ENCODE measurements around the gene C1orf116. TPM values are rescaled to one million over a fixed set of nuclear protein-coding genes. Genes with fewer than 3 reads are reported as not detected.

Gene C1orf116
- total and polyA plus RNA-seq, 7 experiments from 2014 or later: 0.11 to 0.15 TPM; not detected in 5

GRCh38 chr1:207025146-207025880, 7.2 kb downstream of the C1orf116 start:
- H3K4me3 ChIP-seq (ENCODE audit: low read length): no peak overlapping the region
- CTCF ChIA-PET: interaction anchor here (1.2 kb wide), 1 partner anchor 14 kb away, joined by 3 read pairs; no protein-coding TSS in a partner anchor
- peaks cover 11 to 45% (median 17%) of the 10 kb centered on the region in 5 donors for H3K27me3 Mint-ChIP-seq
- no peak overlapping the region for H3K27ac Mint-ChIP-seq
- no peaks in the 10 kb centered on the region for H3K9me3 ChIP-seq (ENCODE audit: control insufficient read depth in 2 of 3, low read length in 3 of 3)
- intact Hi-C loops (cut with micrococcal nuclease): no loop called here
- H3K36me3 Mint-ChIP-seq: no peaks in the 10 kb centered on the region
- H3K4me1 ChIP-seq (ENCODE audit: control insufficient read depth in 2 of 2, insufficient read depth in 2 of 2, low read length in 2 of 2): no peaks in the 10 kb centered on the region
- peaks cover 0 to 2% (median 0%) of the 10 kb centered on the region in 11 donors for H3K9me3 Mint-ChIP-seq
- no peaks in the 10 kb centered on the region for H3K36me3 ChIP-seq (ENCODE audit: control insufficient read depth in 2 of 3, insufficient read depth in 3 of 3, low read length in 3 of 3)
- no peak overlapping the region for H3K4me3 Mint-ChIP-seq
- no peak for ATAC-seq
- peaks cover 0 to 6% (median 0%) of the 10 kb centered on the region in 7 donors for H3K4me1 Mint-ChIP-seq
- no peak overlapping the region for H3K27ac ChIP-seq (ENCODE audit: low read depth, low read length)
- POLR2A ChIA-PET: no interaction called here
- H3K27me3 ChIP-seq (ENCODE audit: control insufficient read depth in 2 of 2, insufficient read depth in 2 of 2, low read length in 2 of 2): peaks cover 0 to 9% of the 10 kb centered on the region in 2 donors
- DNase-seq: no peak

GRCh38 chr1:207024202-207025145, 8.1 kb downstream of the C1orf116 start:
- H3K36me3 Mint-ChIP-seq: no peaks in the 10 kb centered on the region
- intact Hi-C loops (cut with micrococcal nuclease): no loop called here
- DNase-seq: no peak
- Histone ChIP-seq H3K27me3 (ENCODE audit: control insufficient read depth in 2 of 2, insufficient read depth in 2 of 2, low read length in 2 of 2) (peaks cover 0 to 9% of the 10 kb centered on the region in 2 donors), H3K4me3 (ENCODE audit: low read length) (no peak overlapping the region), H3K4me1 (ENCODE audit: control insufficient read depth in 2 of 2, insufficient read depth in 2 of 2, low read length in 2 of 2) (no peaks in the 10 kb centered on the region), H3K27ac (ENCODE audit: low read depth, low read length) (peak overlapping the region; percentile 28), H3K36me3 (ENCODE audit: control insufficient read depth in 2 of 3, insufficient read depth in 3 of 3, low read length in 3 of 3) (no peaks in the 10 kb centered on the region), H3K9me3 (ENCODE audit: control insufficient read depth in 2 of 3, low read length in 3 of 3) (no peaks in the 10 kb centered on the region)
- no peaks in the 10 kb centered on the region for H3K4me1 Mint-ChIP-seq
- peaks cover 0 to 2% (median 0%) of the 10 kb centered on the region in 11 donors for H3K9me3 Mint-ChIP-seq
- ChIA-PET POLR2A (interaction anchor here (0.6 to 1.2 kb wide), 2 partner anchors 9 to 21 kb away, joined by 3 read pairs; no protein-coding TSS in a partner anchor), CTCF (interaction anchor here (0.5 to 1.2 kb wide), 3 partner anchors 13 to 380 kb away, joined by 3 to 5 read pairs (median 3); no protein-coding TSS in a partner anchor)
- H3K27me3 Mint-ChIP-seq: peaks cover 5 to 39% (median 17%) of the 10 kb centered on the region in 5 donors
- H3K27ac Mint-ChIP-seq: no peak overlapping the region
- no peak for ATAC-seq
- no peak overlapping the region for H3K4me3 Mint-ChIP-seq

GRCh38 chr1:207022996-207023679, 9.4 kb downstream of the C1orf116 start:
- Mint-ChIP-seq H3K36me3 (no peaks in the 10 kb centered on the region), H3K27me3 (peaks cover 5 to 34% (median 17%) of the 10 kb centered on the region in 5 donors), H3K9me3 (peaks cover 0 to 2% (median 0%) of the 10 kb centered on the region in 11 donors), H3K27ac (no peak overlapping the region), H3K4me3 (no peak overlapping the region), H3K4me1 (no peaks in the 10 kb centered on the region)
- Histone ChIP-seq H3K27me3 (ENCODE audit: control insufficient read depth in 2 of 2, insufficient read depth in 2 of 2, low read length in 2 of 2) (peaks cover 0 to 3% of the 10 kb centered on the region in 2 donors), H3K9me3 (ENCODE audit: control insufficient read depth in 2 of 3, low read length in 3 of 3) (no peaks in the 10 kb centered on the region), H3K27ac (ENCODE audit: low read depth, low read length) (no peak overlapping the region), H3K4me3 (ENCODE audit: low read length) (no peak overlapping the region), H3K4me1 (ENCODE audit: control insufficient read depth in 2 of 2, insufficient read depth in 2 of 2, low read length in 2 of 2) (no peaks in the 10 kb centered on the region), H3K36me3 (ENCODE audit: control insufficient read depth in 2 of 3, insufficient read depth in 3 of 3, low read length in 3 of 3) (no peaks in the 10 kb centered on the region)
- no peak for ATAC-seq
- intact Hi-C loops (cut with micrococcal nuclease): no loop called here
- DNase-seq: no peak
- ChIA-PET POLR2A (no interaction called here), CTCF (interaction anchor here (1.1 kb wide), 1 partner anchor 19 kb away, joined by 7 read pairs; no protein-coding TSS in a partner anchor)

- ChIA-PET POLR2A (no interaction called here), CTCF (interaction anchor here (0.7 to 1.3 kb wide), 3 partner anchors 17 to 1363 kb away, joined by 3 to 7 read pairs (median 4); no protein-coding TSS in a partner anchor)
- Mint-ChIP-seq H3K27ac (no peak overlapping the region), H3K4me3 (no peak overlapping the region), H3K27me3 (peaks cover 5 to 28% (median 12%) of the 10 kb centered on the region in 5 donors), H3K36me3 (no peaks in the 10 kb centered on the region), H3K4me1 (no peaks in the 10 kb centered on the region), H3K9me3 (no peaks in the 10 kb centered on the region)
- DNase-seq: no peak
- Histone ChIP-seq H3K4me3 (ENCODE audit: low read length) (no peak overlapping the region), H3K9me3 (ENCODE audit: control insufficient read depth in 2 of 3, low read length in 3 of 3) (no peaks in the 10 kb centered on the region), H3K27me3 (ENCODE audit: control insufficient read depth in 2 of 2, insufficient read depth in 2 of 2, low read length in 2 of 2) (peaks cover 0 to under 1% of the 10 kb centered on the region in 2 donors), H3K27ac (ENCODE audit: low read depth, low read length) (no peak overlapping the region), H3K4me1 (ENCODE audit: control insufficient read depth in 2 of 2, insufficient read depth in 2 of 2, low read length in 2 of 2) (no peaks in the 10 kb centered on the region), H3K36me3 (ENCODE audit: control insufficient read depth in 2 of 3, insufficient read depth in 3 of 3, low read length in 3 of 3) (no peaks in the 10 kb centered on the region)
- no peak for ATAC-seq
- intact Hi-C loops (cut with micrococcal nuclease): no loop called here
Measured at GRCh38 chr1:207021876-207022596, 10.5 kb downstream of the C1orf116 start.

GRCh38 chr1:207021139-207021861, 11.3 kb downstream of the C1orf116 start:
- peaks cover 2 to 23% (median 10%) of the 10 kb centered on the region in 5 donors for H3K27me3 Mint-ChIP-seq
- POLR2A ChIA-PET: interaction anchor here (1.2 kb wide), 1 partner anchor 446 kb away, joined by 3 read pairs; no protein-coding TSS in a partner anchor
- CTCF ChIA-PET: interaction anchor here (0.7 to 1.3 kb wide), 2 partner anchors 16 to 1362 kb away, joined by 3 to 4 read pairs; no protein-coding TSS in a partner anchor
- no peaks in the 10 kb centered on the region for H3K36me3 Mint-ChIP-seq
- Histone ChIP-seq H3K9me3 (ENCODE audit: control insufficient read depth in 2 of 3, low read length in 3 of 3) (no peaks in the 10 kb centered on the region), H3K27ac (ENCODE audit: low read depth, low read length) (no peak overlapping the region), H3K4me3 (ENCODE audit: low read length) (no peak overlapping the region), H3K36me3 (ENCODE audit: control insufficient read depth in 2 of 3, insufficient read depth in 3 of 3, low read length in 3 of 3) (no peaks in the 10 kb centered on the region), H3K27me3 (ENCODE audit: control insufficient read depth in 2 of 2, insufficient read depth in 2 of 2, low read length in 2 of 2) (no peaks in the 10 kb centered on the region), H3K4me1 (ENCODE audit: control insufficient read depth in 2 of 2, insufficient read depth in 2 of 2, low read length in 2 of 2) (no peaks in the 10 kb centered on the region)
- H3K4me1 Mint-ChIP-seq: no peaks in the 10 kb centered on the region
- ATAC-seq (no peak), DNase-seq (no peak)
- peak overlapping the region in 1 of 9 donors; percentile 32 for H3K27ac Mint-ChIP-seq
- H3K9me3 Mint-ChIP-seq: no peaks in the 10 kb centered on the region
- no peak overlapping the region for H3K4me3 Mint-ChIP-seq
- intact Hi-C loops (cut with micrococcal nuclease): no loop called here

Data from naive thymus-derived CD4-positive, alpha-beta T cell (primary cell).